Neuron (in vitro differentiated cells): ENCODE measurements around the gene KIF16B.
"Not testable (repeated sequence)": the region's sequence is repeated elsewhere in the genome, so short reads cannot be mapped to it uniquely, and the experiment has no call there.

Experiments used
- H2AFZ ChIP-seq: one replicate; pipeline ENCODE4 v1.6.1; 2013; ENCODE audit warnings: low read depth, mild to moderate bottlenecking, inconsistent platforms, low read length, moderate library complexity
- H3K27me3 ChIP-seq: one replicate; pipeline ENCODE4 v1.6.1; 2013; ENCODE audit warnings: low read length; ENCODE audit not compliant: insufficient read depth
- H3K36me3 ChIP-seq: one replicate; pipeline ENCODE4 v1.6.1; 2013; ENCODE audit warnings: low read length; ENCODE audit not compliant: insufficient read depth
- H3K4me1 ChIP-seq: one replicate; pipeline ENCODE4 v1.6.1; 2013; ENCODE audit warnings: low read length; ENCODE audit not compliant: insufficient read depth
- H3K4me3 ChIP-seq: 2 replicates; pipeline ENCODE4 v1.5.1; 2013; ENCODE audit warnings: mild to moderate bottlenecking, low read length, moderate library complexity
- H3K9me3 ChIP-seq: one replicate; pipeline ENCODE4 v1.6.1; 2013; ENCODE audit warnings: low read length

KIF16B gene

DNA sequence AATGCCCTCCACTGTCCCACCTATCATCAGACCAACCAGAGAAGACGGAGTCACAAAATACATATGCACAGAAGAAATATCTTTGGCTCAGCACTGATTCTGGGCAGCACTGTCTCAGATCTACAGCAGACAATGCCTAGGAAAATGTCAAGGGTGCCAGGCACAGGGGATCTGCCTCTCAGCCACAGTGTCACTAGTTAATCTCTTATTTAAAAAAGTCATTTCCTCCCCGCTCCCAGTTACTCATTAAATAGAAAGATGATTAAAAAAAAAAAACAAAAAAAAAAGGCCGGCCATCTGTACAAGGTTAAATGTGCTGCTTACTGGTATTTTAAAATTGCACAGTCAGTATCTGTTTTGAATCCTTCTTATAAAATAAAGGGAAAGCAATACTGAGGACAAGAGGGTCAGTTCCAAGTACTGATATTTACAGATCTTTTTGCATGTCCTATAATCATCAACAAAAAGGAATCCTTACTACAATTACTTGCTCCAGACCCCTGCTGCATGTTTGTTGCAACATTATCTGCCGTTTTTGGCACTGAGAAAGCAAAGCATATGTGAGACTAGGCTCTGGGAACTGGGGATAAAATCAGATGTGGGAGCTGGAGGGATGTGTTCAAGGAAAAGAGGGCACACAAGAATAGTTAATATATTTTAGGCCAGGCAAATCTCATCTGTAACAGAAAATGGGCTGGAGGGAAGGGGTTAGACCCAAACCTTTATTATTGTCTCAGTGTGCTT lies 299.3 kb downstream of the KIF16B start:
- Histone ChIP-seq H3K36me3 (no peaks in the 10 kb centered on the region), H3K27me3 (no peaks in the 10 kb centered on the region), H3K9me3 (peaks cover 1% of the 10 kb centered on the region), H3K4me3 (no peak overlapping the region), H3K4me1 (no peaks in the 10 kb centered on the region), H2AFZ (no peak overlapping the region)

DNA sequence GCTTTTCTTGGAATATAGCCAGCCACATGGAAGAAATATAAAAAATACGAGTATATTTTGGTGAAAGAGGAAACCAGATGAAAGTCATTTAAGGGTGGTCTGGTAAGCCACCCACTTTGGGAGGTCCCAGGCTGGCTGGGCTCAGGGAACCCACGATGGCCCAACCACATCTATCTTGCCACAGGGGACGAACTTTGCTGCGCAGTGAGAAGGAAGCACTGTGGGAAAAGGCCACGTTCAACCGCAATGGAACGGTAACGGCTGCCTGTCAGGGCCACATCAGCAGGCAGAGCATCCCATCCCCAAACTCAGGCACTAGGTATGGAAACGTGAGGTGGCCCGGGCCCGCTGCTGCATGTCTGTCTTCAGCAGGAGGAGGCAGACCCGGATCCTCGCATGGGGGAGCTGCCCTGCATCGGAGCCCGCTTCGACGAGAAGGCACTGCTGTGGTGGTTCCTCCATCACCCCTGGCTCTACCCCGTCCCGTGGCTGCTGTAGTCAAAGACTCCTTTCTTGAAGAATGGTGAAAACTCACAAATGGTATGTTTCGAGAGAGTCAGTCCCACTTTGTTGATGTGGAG lies 300.4 kb downstream of the KIF16B start:
- Histone ChIP-seq H3K9me3 (peaks cover 1% of the 10 kb centered on the region), H3K27me3 (no peaks in the 10 kb centered on the region), H3K36me3 (no peaks in the 10 kb centered on the region), H3K4me1 (no peaks in the 10 kb centered on the region), H2AFZ (no peak overlapping the region), H3K4me3 (no peak overlapping the region)

DNA sequence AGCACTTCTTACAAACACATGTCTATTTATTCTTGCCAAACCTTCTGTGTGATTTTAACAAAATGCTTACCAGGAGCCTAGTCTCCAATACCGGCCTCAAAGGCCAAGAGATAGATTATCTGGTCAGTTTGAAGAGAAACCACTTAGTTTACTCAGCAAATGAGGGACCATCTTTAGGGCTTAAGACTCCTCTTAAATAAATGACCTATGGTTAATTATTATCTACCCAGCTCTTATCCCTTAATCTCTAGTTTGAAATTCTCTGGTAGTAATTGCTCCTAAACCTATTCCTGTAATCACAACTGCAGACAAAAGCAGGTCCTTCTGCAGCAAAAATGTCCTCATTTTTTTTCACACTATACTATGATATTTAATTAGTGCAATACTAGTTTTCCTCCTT lies 301.8 kb downstream of the KIF16B start:
- Histone ChIP-seq H2AFZ (no peak overlapping the region), H3K4me1 (no peaks in the 10 kb centered on the region), H3K27me3 (no peaks in the 10 kb centered on the region), H3K36me3 (no peaks in the 10 kb centered on the region), H3K4me3 (no peak overlapping the region), H3K9me3 (peaks cover 7% of the 10 kb centered on the region)

DNA sequence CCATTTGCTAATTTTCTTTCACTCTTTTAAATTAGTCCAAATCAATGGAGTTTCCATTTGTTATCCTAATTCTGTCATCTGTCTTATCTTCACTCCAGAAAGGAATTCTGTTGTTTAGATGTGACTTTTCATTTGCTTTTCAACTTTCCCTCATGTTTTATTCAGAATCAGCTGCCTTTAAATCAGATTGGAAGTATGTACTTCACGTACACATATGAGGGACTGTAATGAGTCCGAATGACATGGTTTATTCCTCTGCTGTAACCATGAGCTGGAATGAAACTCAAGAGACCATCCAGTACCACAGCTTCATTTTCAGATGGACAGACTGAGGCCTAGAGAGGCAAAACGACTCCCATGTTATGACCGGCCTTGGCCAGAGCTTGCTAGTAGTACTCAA lies 302.3 kb downstream of the KIF16B start:
- H3K9me3 ChIP-seq: peaks cover 7% of the 10 kb centered on the region
- no peaks in the 10 kb centered on the region for H3K4me1 ChIP-seq
- H2AFZ ChIP-seq: no peak overlapping the region
- no peaks in the 10 kb centered on the region for H3K27me3 ChIP-seq
- no peak overlapping the region for H3K4me3 ChIP-seq
- no peaks in the 10 kb centered on the region for H3K36me3 ChIP-seq

DNA sequence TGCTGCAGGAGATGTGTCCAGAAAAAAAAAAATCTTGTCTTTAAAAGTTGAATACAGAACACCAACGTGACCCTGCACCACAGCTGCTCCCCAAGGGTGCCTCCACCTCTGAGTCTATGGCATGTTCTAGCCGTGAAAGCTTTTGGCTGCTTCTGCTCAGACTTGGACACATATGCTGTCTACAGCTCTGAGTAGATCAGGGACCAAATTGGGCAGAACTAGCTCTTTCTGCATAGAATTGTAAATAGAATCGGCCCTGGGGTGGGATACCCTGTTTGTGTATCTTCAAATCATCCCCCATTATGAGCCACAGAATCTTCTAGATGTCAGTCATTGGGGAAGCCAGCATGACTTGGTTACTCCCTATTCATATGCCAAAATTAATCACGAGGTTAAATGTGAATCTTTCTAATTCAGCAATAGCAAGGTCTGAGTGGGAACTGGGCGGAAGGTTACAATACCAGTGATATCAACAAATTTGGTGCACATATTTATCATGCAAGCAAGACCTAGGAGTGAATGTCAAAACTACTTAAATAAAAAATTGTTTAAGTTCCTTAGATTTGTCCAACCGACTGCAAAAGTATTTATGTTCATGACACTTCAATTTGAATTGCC lies 302.8 kb downstream of the KIF16B start:
- H3K9me3 ChIP-seq: peaks cover 7% of the 10 kb centered on the region
- H3K4me1 ChIP-seq: no peaks in the 10 kb centered on the region
- no peaks in the 10 kb centered on the region for H3K36me3 ChIP-seq
- no peak overlapping the region for H2AFZ ChIP-seq
- no peak overlapping the region for H3K4me3 ChIP-seq
- H3K27me3 ChIP-seq: no peaks in the 10 kb centered on the region

DNA sequence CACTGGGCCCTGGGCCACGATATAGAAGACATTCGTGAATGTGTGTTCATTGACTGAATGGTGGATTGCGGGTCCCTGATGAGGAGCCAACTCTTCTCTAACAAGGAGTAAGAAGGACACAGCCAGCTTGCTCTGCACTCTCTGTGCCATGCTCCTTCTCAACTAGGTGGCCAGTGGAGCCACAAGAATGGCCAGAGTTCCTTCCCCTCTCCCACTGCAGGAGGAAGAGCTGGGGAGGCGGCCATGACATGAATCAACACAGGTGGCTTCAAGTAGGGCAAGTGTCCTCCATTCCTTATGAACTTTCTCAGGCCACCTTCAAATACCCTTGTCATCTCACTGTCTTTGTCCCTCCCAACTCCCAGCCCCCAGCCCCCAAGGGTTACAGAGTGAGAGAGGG lies 305.7 kb downstream of the KIF16B start:
- Histone ChIP-seq H3K36me3 (no peaks in the 10 kb centered on the region), H3K4me3 (no peak overlapping the region), H3K4me1 (no peaks in the 10 kb centered on the region), H3K9me3 (peaks cover 7% of the 10 kb centered on the region), H2AFZ (no peak overlapping the region), H3K27me3 (no peaks in the 10 kb centered on the region)

DNA sequence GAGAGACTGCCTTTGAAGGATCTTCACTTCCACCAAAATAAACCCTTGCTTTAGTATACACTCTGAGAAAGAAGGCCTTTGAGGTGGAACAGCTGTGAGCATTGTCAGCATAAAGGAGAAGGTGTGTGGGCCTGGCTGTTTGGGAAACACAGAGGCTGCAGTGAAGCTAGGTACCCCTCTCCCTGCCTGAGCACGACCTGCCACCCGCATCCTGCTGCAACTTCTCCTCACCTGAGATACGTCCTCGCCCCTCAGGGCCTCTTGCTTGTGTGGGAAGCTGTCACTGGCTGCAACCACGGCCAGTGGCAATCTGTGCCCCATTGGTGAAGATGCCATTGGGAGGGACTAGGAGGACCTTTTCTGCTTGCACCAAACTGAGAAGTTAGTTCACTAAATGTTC lies 307.9 kb downstream of the KIF16B start:
- Histone ChIP-seq H3K27me3 (no peaks in the 10 kb centered on the region), H3K4me3 (no peak overlapping the region)

DNA sequence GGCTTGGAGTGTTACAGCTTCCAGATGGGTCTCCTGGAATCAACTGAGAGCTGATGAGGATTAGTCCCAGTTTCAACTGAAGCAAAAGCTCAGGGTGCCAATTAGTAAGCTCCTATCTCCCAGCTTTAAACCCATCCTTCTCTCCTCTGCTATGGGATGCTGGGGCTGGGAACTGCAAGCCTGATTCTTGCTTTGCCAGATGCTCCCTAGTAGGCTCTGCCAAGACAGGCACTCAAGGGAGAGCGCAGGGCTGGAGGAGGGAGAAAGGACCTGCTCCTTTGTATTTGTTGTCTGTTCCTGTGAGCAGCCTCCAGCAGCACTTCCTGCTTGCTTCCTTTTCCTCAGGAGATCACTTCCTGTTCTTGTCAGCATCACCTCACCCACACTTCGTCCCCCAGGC lies 309.7 kb downstream of the KIF16B start:
- Histone ChIP-seq H3K27me3 (no peaks in the 10 kb centered on the region), H3K9me3 (peaks cover 6% of the 10 kb centered on the region), H3K4me3 (no peak overlapping the region), H2AFZ (no peak overlapping the region), H3K4me1 (no peaks in the 10 kb centered on the region), H3K36me3 (no peaks in the 10 kb centered on the region)

More for the DNA sequence above, 307.9 kb downstream of the KIF16B start:
- H3K36me3 ChIP-seq: no peaks in the 10 kb centered on the region
- H3K9me3 ChIP-seq: peaks cover 7% of the 10 kb centered on the region
- no peak overlapping the region for H2AFZ ChIP-seq
- no peaks in the 10 kb centered on the region for H3K4me1 ChIP-seq

DNA sequence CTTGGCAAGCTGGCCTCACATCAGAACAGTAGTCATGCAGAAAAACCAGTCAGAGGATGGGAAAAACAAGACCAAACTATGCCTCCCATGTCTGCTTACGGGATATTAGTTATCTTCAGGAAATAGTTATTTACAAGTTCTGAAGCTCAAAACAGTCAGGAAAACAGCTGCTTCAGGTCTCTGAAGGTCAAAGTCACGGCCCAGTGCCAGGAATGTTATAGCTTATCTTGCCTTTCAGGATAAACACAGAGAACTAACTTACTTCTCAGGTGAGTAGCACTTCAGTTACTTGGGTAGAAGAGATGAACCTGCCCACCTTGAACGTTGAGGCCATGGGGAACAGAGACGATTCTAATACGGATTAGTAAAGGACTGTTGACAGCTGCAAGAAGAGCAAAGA lies 310.7 kb downstream of the KIF16B start:
- no peaks in the 10 kb centered on the region for H3K4me1 ChIP-seq
- no peaks in the 10 kb centered on the region for H3K36me3 ChIP-seq
- H2AFZ ChIP-seq: no peak overlapping the region
- H3K27me3 ChIP-seq: no peaks in the 10 kb centered on the region
- H3K4me3 ChIP-seq: no peak overlapping the region
- H3K9me3 ChIP-seq: peaks cover 5% of the 10 kb centered on the region

DNA sequence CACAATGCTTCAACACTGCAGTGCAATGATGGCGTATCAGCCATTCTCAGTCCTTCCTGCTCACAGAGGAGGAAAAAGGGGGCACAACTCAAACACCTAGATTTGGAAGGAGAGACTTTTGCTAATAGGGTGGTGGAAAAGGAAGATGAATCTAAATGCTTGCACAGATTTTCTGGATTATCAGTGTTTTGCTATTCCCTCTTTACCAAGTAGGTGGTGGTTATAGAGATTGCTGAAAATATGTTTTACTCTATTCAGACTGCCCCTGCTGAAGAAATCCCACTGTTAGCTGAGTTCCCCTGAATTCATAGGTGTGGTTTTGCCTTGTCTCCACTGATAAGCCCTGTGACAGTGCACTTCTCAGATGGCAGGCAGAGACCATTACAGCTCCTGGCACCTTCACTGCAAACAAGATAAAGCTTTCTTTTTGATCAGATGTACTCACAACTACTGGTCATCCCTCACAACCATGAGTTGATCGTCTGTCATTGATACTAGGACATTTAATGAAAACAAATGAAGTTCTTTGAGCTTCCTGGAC lies 311.4 kb downstream of the KIF16B start:
- Histone ChIP-seq H3K36me3 (no peaks in the 10 kb centered on the region), H3K4me3 (no peak overlapping the region), H2AFZ (no peak overlapping the region), H3K4me1 (no peaks in the 10 kb centered on the region), H3K27me3 (no peaks in the 10 kb centered on the region), H3K9me3 (no peaks in the 10 kb centered on the region)

DNA sequence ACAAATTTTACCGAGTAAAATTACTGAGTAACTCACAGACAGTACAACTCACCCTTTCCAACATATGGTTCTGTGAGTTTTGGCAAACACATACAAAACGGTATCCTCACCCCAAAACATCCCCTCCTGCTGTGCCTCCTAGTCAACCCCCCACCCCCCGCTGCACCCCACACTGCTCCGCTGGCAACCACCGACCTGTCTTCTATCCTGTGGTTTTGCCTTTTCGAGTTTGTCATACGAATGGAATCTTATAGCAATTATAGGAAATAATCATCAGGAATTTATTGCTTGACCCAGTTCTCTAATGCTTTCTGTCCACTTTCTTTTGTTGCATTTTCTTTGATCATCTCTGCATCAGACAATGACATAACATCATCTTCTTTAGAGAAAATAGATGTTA lies 312.3 kb downstream of the KIF16B start:
- no peaks in the 10 kb centered on the region for H3K36me3 ChIP-seq

DNA sequence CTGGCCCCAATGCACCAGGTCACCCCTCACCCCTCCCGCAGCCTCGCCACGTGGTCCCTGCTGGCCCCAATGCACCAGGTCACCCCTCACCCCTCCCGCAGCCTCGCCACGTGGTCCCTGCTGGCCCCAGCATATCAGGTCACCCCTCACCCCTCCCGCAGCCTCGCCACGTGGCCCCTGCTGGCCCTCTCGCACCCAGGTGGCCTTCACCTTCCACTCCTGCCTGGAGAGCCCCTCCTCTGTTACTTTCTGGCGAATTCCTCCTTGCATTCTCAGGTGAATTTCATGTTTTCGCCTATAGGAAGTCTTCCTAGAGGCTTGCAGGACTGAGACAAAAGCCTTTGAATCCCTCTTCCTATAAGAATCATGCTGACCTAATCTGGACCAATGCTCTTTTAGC lies 313.1 kb downstream of the KIF16B start:
- H3K27me3 ChIP-seq, H3K4me1 ChIP-seq, H3K36me3 ChIP-seq, H3K9me3 ChIP-seq, H2AFZ ChIP-seq, H3K4me3 ChIP-seq: not testable (repeated sequence)

More for the DNA sequence above, 312.3 kb downstream of the KIF16B start:
- Histone ChIP-seq H3K4me1 (no peaks in the 10 kb centered on the region), H2AFZ (no peak overlapping the region), H3K27me3 (no peaks in the 10 kb centered on the region), H3K9me3 (no peaks in the 10 kb centered on the region), H3K4me3 (no peak overlapping the region)

DNA sequence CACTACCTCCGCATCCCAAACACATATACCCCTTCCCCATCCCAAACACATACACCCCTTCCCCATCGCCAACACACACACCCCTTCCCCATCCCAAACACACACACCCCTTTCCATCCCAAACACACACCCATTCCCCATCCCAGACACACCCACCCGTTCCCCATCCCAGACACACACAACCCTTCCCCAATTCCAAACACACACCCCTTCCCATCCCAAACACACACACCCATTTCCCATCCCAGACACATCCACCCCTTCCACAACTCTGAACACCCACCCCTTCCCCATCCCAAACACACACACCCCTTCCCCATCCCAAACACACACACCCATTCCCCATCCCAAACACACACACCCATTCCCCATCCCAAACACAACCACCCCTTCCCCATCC lies 314.5 kb downstream of the KIF16B start:
- no peaks in the 10 kb centered on the region for H3K9me3 ChIP-seq
- H3K4me1 ChIP-seq: no peaks in the 10 kb centered on the region
- H3K27me3 ChIP-seq: no peaks in the 10 kb centered on the region
- H3K4me3 ChIP-seq: no peak overlapping the region
- no peaks in the 10 kb centered on the region for H3K36me3 ChIP-seq
- H2AFZ ChIP-seq: no peak overlapping the region
